Head of caudate nucleus (tissue), 42 donors: ENCODE data around the gene RNASE4.
"Not testable (repeated sequence)": the region's sequence is repeated elsewhere in the genome, so short reads cannot be mapped to it uniquely, and the experiment has no call there.

Experiments
- DNase-seq, 42 donors: peaks; one replicate each; pipeline versions ENCODE4 v3.0.0 to v3.0.0-alpha.2; 2020 to 2021; ENCODE audit warnings: mixed read lengths in 7 of 42
- intact Hi-C: fragments of 100-400 bp; cut with DNase I; formaldehyde crosslinking; loops from one replicate; pipeline ENCODE4 v1.15.0; 2022

RNASE4 gene

GRCh38 chr14:20690848-20691640, 6.7 kb downstream of the RNASE4 start:
- intact Hi-C loops: loop anchor here (10.0 kb wide), 2 partner anchors 274 to 414 kb away; partner anchors contain the start of gene TMEM253
- peak in 33 of 42 donors; percentile 14 to 84 (median 63) for DNase-seq

GRCh38 chr14:20692116-20692751, 7.9 kb downstream of the RNASE4 start:
- DNase-seq: no peak
- intact Hi-C loops: loop anchor here (10.0 kb wide), 2 partner anchors 273 to 413 kb away; partner anchors contain the start of gene TMEM253

GRCh38 chr14:20696764-20697163, 12.4 kb downstream of the RNASE4 start:
- intact Hi-C loops: loop anchor here (2.0 to 10.0 kb wide), 4 partner anchors 106 to 408 kb away; partner anchors contain the start of genes RNASE1 and TMEM253
- no peak for DNase-seq

- intact Hi-C loops: loop anchor here (2.0 to 10.0 kb wide), 4 partner anchors 105 to 407 kb away; partner anchors contain the start of genes RNASE1 and TMEM253
- peak; percentile 20 to 90 (median 75) for DNase-seq
Measured at GRCh38 chr14:20697273-20698017, 13.1 kb downstream of the RNASE4 start.

GRCh38 chr14:20698018-20698329, 13.6 kb downstream of the RNASE4 start:
- intact Hi-C loops: loop anchor here (5.0 to 10.0 kb wide), 3 partner anchors 104 to 407 kb away; partner anchors contain the start of genes RNASE1 and TMEM253

GRCh38 chr14:20698934-20699333, 14.6 kb downstream of the RNASE4 start:
- intact Hi-C loops: loop anchor here (5.0 to 10.0 kb wide), 3 partner anchors 103 to 406 kb away; partner anchors contain the start of genes RNASE1 and TMEM253
- DNase-seq: no peak

More at GRCh38 chr14:20698018-20698329, 13.6 kb downstream of the RNASE4 start:
- no peak for DNase-seq

GRCh38 chr14:20699931-20700330, 15.6 kb downstream of the RNASE4 start:
- intact Hi-C loops: loop anchor here (5.0 to 10.0 kb wide), 3 partner anchors 102 to 405 kb away; partner anchors contain the start of genes RNASE1 and TMEM253
- no peak for DNase-seq

- intact Hi-C loops, DNase-seq: not testable (repeated sequence)
Measured at GRCh38 chr14:20700965-20701364, 16.6 kb downstream of the RNASE4 start.

GRCh38 chr14:20706657-20707355, 22.4 kb downstream of the RNASE4 start:
- no peak for DNase-seq
- intact Hi-C loops: no loop called here

GRCh38 chr14:20707622-20708021, 23.3 kb downstream of the RNASE4 start:
- no peak for DNase-seq

GRCh38 chr14:20711261-20711660, 26.9 kb downstream of the RNASE4 start:
- intact Hi-C loops: no loop called here
- DNase-seq: no peak

More at GRCh38 chr14:20707622-20708021, 23.3 kb downstream of the RNASE4 start:
- intact Hi-C loops: no loop called here

GRCh38 chr14:20711685-20712084, 27.3 kb downstream of the RNASE4 start:
- intact Hi-C loops: no loop called here
- DNase-seq: no peak

- intact Hi-C loops: no loop called here
- DNase-seq: no peak
Measured at GRCh38 chr14:20712904-20713303, 28.5 kb downstream of the RNASE4 start.

GRCh38 chr14:20714593-20715250, 30.4 kb downstream of the RNASE4 start:
- peak in 41 of 42 donors; percentile 22 to 79 (median 58) for DNase-seq
- intact Hi-C loops: no loop called here

GRCh38 chr14:20719777-20720176, 35.4 kb downstream of the RNASE4 start:
- DNase-seq: no peak
- intact Hi-C loops: no loop called here

GRCh38 chr14:20720741-20721140, 36.4 kb downstream of the RNASE4 start:
- intact Hi-C loops: no loop called here
- no peak for DNase-seq

- intact Hi-C loops: no loop called here
- DNase-seq: no peak
Measured at GRCh38 chr14:20722016-20722415, 37.7 kb downstream of the RNASE4 start.

GRCh38 chr14:20723488-20723887, 39.1 kb downstream of the RNASE4 start:
- peak in 13 of 42 donors; percentile 7 to 54 (median 24) for DNase-seq
- intact Hi-C loops: no loop called here
